T1000 (cell line): Measurements from ENCODE around the gene SYT1.

ENCODE experiments used
- DNase-seq: peaks from one replicate; lab custom pipeline; 2025; ENCODE audit warnings: mixed read lengths; lab: John Stamatoyannopoulos, UW

The SYT1 gene

GRCh38 chr12:79439175-79439825 lies 574.7 kb downstream of the SYT1 start:
- no peak for DNase-seq

- DNase-seq, result no peak
These were observed 577.0 kb downstream of the SYT1 start for GRCh38 chr12:79441534-79441933.

GRCh38 chr12:79442396-79442795 lies 577.8 kb downstream of the SYT1 start:
- no peak for DNase-seq

- no peak for DNase-seq
These were observed 579.5 kb downstream of the SYT1 start for GRCh38 chr12:79444089-79444488.

GRCh38 chr12:79448816-79449215 lies 584.2 kb downstream of the SYT1 start:
- DNase-seq, result no peak

GRCh38 chr12:79451365-79451764 lies 586.8 kb downstream of the SYT1 start:
- DNase-seq, result no peak

GRCh38 chr12:79451978-79452377 lies 587.4 kb downstream of the SYT1 start:
- peak; percentile 69 for DNase-seq

GRCh38 chr12:79452906-79453305 lies 588.3 kb downstream of the SYT1 start:
- DNase-seq, result no peak

GRCh38 chr12:79453820-79454219 lies 589.2 kb downstream of the SYT1 start:
- no peak for DNase-seq

GRCh38 chr12:79454338-79454843 lies 589.8 kb downstream of the SYT1 start:
- DNase-seq, result no peak

GRCh38 chr12:79455286-79455685 lies 590.7 kb downstream of the SYT1 start:
- DNase-seq, result no peak

GRCh38 chr12:79482323-79482722 lies 617.7 kb downstream of the SYT1 start:
- no peak for DNase-seq

GRCh38 chr12:79482921-79483320 lies 618.3 kb downstream of the SYT1 start:
- DNase-seq, result no peak

- DNase-seq, result no peak
These were observed 621.6 kb downstream of the SYT1 start for GRCh38 chr12:79486154-79486553.

- no peak for DNase-seq
These were observed 623.0 kb downstream of the SYT1 start for GRCh38 chr12:79487386-79488110.
